Esophagus mucosa (tissue), 1 donor: Measurements from ENCODE around the gene TM7SF2. TPM values are rescaled to one million over a fixed set of nuclear protein-coding genes. Genes with fewer than 3 reads are reported as not detected.

ENCODE experiments used
- ATAC-seq: fragments of 200-7000 bp; cut with Tn5 transposase; one replicate; pipeline ENCODE4 v1.9.1; 2020
- total RNA-seq: library from RNA; stranded (reverse); gene quantifications from one replicate; pipeline ENCODE4 v1.2.4, GENCODE V29; 2023
- donor health status: DM: yes; HTN: yes; CAD: no.

The TM7SF2 gene
- total RNA-seq, 1 donor from 2014 or later: 53.2 TPM

DNA sequence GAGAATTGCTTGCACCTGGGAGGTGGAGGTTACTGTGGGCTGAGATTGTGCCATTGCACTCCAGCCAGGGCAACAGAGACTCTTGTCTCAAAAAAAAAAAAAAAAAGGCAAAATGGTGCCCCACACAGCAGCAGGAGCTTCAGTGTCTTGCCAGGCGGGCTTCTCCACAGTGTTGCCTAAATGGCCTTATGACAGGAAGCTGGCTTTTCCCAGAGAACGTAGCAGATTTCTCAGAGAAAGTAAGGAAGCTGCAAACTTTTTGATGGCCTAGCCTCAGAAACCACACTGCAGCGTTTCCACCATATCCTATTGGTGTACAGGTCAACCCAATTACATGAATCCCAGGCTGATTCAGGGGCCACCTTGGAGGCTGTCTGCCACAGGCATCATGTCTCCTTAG, 45.7 kb downstream of the TM7SF2 start:
- no peak for ATAC-seq

DNA sequence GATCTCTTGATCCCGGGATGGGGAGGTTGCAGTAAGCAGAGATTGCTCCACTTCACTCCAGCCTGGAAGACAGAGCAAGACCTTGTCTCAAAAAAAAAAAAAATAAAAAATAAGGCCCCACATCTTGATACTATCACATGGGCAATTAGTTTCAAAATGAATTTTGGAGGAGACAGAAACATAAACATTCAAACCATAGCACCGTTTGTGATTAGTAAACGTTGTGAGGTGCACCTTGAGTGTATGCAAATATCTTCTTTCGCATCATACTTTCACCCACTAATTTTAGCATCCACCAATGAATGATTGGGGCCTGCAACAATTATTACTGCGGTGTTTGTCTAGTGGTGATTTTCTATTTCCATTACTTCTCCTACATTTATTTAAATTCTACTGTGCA, 47.3 kb downstream of the TM7SF2 start:
- ATAC-seq: no peak

DNA sequence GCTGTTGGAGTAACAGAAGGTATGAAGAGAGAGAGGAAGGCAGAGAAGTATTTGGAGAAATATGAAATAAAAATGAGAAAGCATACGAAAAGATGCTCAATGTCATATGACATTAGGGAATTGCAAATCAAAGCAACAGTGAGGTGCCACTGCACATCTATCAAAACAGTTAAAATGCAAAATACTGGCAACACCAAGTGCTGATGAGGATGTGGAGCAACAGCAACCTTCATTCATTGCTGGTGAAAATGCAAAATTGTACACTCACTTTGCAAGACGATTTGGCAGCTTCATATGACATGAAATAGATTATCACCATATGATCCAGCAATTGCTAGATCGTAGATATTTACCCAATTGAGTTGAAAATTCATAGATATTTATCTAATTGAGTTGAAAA, 49.0 kb downstream of the TM7SF2 start:
- ATAC-seq: no peak

DNA sequence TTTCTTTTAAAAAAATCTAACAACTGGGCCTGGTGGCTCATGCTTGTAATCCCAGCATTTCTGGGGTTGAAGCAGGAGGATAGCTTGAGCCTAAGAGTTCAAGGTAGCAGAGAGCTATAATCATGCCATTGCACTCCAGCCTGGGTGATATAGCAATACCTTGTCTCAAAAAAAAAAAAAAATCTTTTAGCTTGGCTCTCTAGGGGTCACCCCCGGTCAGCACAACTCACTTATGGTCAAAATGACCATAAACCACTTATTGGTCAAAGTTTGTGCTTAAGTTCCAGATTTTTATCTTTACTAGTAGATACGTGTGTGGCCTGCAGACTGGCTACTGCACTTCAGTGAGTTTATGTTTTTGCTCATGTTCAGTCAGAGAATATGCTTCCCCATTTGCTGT, 52.0 kb downstream of the TM7SF2 start:
- no peak for ATAC-seq

Other genes with a start within 250 kb of the TM7SF2 start
- gene EHD1, start 233.3 kb upstream of the TM7SF2 start, total RNA-seq: 25.6 TPM
- 10.7 TPM for gene ATG2A, start 194.7 kb upstream of the TM7SF2 start, total RNA-seq
- 7.0 TPM for gene PPP2R5B, start 187.2 kb upstream of the TM7SF2 start, total RNA-seq
- not detected for gene GPHA2, start 176.0 kb upstream of the TM7SF2 start, total RNA-seq
- not detected for gene MAJIN, start 139.8 kb upstream of the TM7SF2 start, total RNA-seq
- gene BATF2, start 114.9 kb upstream of the TM7SF2 start, total RNA-seq: not detected
- gene ARL2, start 97.7 kb upstream of the TM7SF2 start, total RNA-seq: 43.9 TPM
- gene SNX15, start 84.4 kb upstream of the TM7SF2 start, total RNA-seq: 12.2 TPM
- gene SAC3D1, start 70.7 kb upstream of the TM7SF2 start, total RNA-seq: 11.3 TPM
- 2.7 TPM for gene NAALADL1, start 53.3 kb upstream of the TM7SF2 start, total RNA-seq
- 14.1 TPM for gene CDCA5, start 27.8 kb upstream of the TM7SF2 start, total RNA-seq
- 25.7 TPM for gene ZFPL1, start 27.6 kb upstream of the TM7SF2 start, total RNA-seq
- 76.4 TPM for gene VPS51, start 15.7 kb upstream of the TM7SF2 start, total RNA-seq
- 9.4 TPM for gene ZNHIT2, start 5.8 kb downstream of the TM7SF2 start, total RNA-seq
- gene FAU, start 10.3 kb downstream of the TM7SF2 start, total RNA-seq: 758 TPM
- 63.9 TPM for gene MRPL49, start 10.4 kb downstream of the TM7SF2 start, total RNA-seq
- gene SYVN1, start 22.6 kb downstream of the TM7SF2 start, total RNA-seq: 28.1 TPM
- gene SPDYC, start 58.4 kb downstream of the TM7SF2 start, total RNA-seq: not detected
- gene CAPN1, start 70.1 kb downstream of the TM7SF2 start, total RNA-seq: 510 TPM
- 11.2 TPM for gene POLA2, start 150.1 kb downstream of the TM7SF2 start, total RNA-seq
- gene CDC42EP2, start 203.0 kb downstream of the TM7SF2 start, total RNA-seq: 0.92 TPM
- 30.4 TPM for gene DPF2, start 222.0 kb downstream of the TM7SF2 start, total RNA-seq
- gene TIGD3, start 242.9 kb downstream of the TM7SF2 start, total RNA-seq: 0.16 TPM